Upper lobe of left lung (tissue), 6 donors: ENCODE data around the gene SMCO4. TPM values are rescaled to one million over a fixed set of nuclear protein-coding genes. Genes with fewer than 3 reads are reported as not detected.

Experiments used
- ATAC-seq, 2 donors: fragments of 200-7000 bp; cut with Tn5 transposase; one replicate each; pipeline ENCODE4 v1.9.1; 2022; ENCODE audit warnings: mild to moderate bottlenecking in 2 of 2, moderate library complexity in 2 of 2; ENCODE audit not compliant: low FRiP score in 2 of 2
- DNase-seq, 2 donors: peaks; one replicate each; pipeline ENCODE4 v3.0.0-alpha.2; 2019 to 2020
- H3K27ac ChIP-seq, 4 donors: fragments of 200-600 bp; sonication (generic); one replicate each; pipeline ENCODE4 v1.5.1; 2016 to 2019
- H3K27me3 ChIP-seq, 4 donors: fragments of 200-600 bp; sonication (generic); one replicate each; pipeline ENCODE4 v1.5.1; 2017 to 2019
- H3K36me3 ChIP-seq, 4 donors: fragments of 200-600 bp; sonication (generic); one replicate each; pipeline ENCODE4 v1.5.1; 2016 to 2019
- H3K4me1 ChIP-seq, 4 donors: fragments of 200-600 bp; sonication (generic); one replicate each; pipeline ENCODE4 v1.5.1; 2018 to 2019
- H3K4me3 ChIP-seq, 4 donors: fragments of 200-600 bp; sonication (generic); one replicate each; pipeline ENCODE4 v1.5.1; 2017 to 2019; ENCODE audit warnings: mild to moderate bottlenecking in 2 of 4, moderate library complexity in 1 of 4
- H3K9me3 ChIP-seq, 4 donors: fragments of 200-600 bp; sonication (generic); one replicate each; pipeline ENCODE4 v1.5.1; 2018 to 2019
- CTCF ChIP-seq, 6 experiments: fragments of 450-650 bp in 4 of 6; fragments of 200-600 bp in 2 of 6; sonication (generic) in 2 of 6; IDR thresholded peaks; one replicate each; pipeline ENCODE4 v1.5.1; 2016 to 2019; ENCODE audit warnings: antibody characterized with exemption in 6 of 6
- EP300 ChIP-seq, 4 donors: sonication (generic); formaldehyde crosslinking; IDR thresholded peaks; one replicate each; pipeline ENCODE4 v1.5.1; 2017; ENCODE audit warnings: antibody characterized with exemption in 4 of 4, control low read depth in 2 of 4
- POLR2A ChIP-seq, 4 donors: fragments of 450-650 bp; IDR thresholded peaks; one replicate each; pipeline ENCODE4 v1.5.1; 2016 to 2017; ENCODE audit warnings: antibody characterized with exemption in 4 of 4, mild to moderate bottlenecking in 2 of 4
- POLR2AphosphoS5 ChIP-seq, 2 donors: sonication (generic); formaldehyde crosslinking; IDR thresholded peaks; one replicate each; pipeline ENCODE4 v1.5.1; 2017; ENCODE audit warnings: antibody characterized with exemption in 2 of 2
- WGBS, 2 donors: methylation state at CpG; one replicate each; pipeline ENCODE4 v1.1.5; 2017 to 2018; 5-methylcytosine and 5-hydroxymethylcytosine counted together
- total RNA-seq, 6 donors: library from RNA; depleted of rRNA in 4 of 6; stranded (reverse); fragments of >200 nt in 4 of 6; gene quantifications; one replicate each; pipeline versions ENCODE4 v1.1.0 to v1.2.1, GENCODE V29; 2016 to 2021
- donor health status: DM: no; HTN: no; CAD: no; lungs with moderate emphysema.
- donor health status: DM: no; HTN: yes; CAD: no; lungs with severe emphysema.

The SMCO4 gene
- total RNA-seq, 6 donors from 2014 or later = 13.6 to 62.4 (median 42.1) TPM

- TF ChIP-seq CTCF (IDR thresholded peaks at IDR 0.05) = no peak
- WGBS, 2 donors = 45 to 48% methylated on average over 5 of the region's 5 CpGs
- Histone ChIP-seq H3K27ac (no peak overlapping the region), H3K4me3 (no peak overlapping the region), H3K36me3 (no peaks in the 10 kb centered on the region), H3K9me3 (no peaks in the 10 kb centered on the region), H3K4me1 (no peaks in the 10 kb centered on the region), H3K27me3 (no peaks in the 10 kb centered on the region)
- peak; percentile 11 to 78 for ATAC-seq
- no peak for DNase-seq
These were observed 27.7 kb upstream of the SMCO4 start for GRCh38 chr11:93570759-93571413.

- ATAC-seq (no peak), DNase-seq (no peak)
- H3K36me3 ChIP-seq = no peaks in the 10 kb centered on the region
- H3K4me1 ChIP-seq = no peaks in the 10 kb centered on the region
- H3K27me3 ChIP-seq = no peaks in the 10 kb centered on the region
- no peak overlapping the region for H3K4me3 ChIP-seq
- H3K27ac ChIP-seq = no peak overlapping the region
- TF ChIP-seq POLR2AphosphoS5 (IDR thresholded peaks at IDR 0.05) (no peak), EP300 (IDR thresholded peaks at IDR 0.05) (no peak), POLR2A (IDR thresholded peaks at IDR 0.05) (no peak), CTCF (IDR thresholded peaks at IDR 0.05) (no peak)
- no peaks in the 10 kb centered on the region for H3K9me3 ChIP-seq
These were observed 26.3 kb upstream of the SMCO4 start for GRCh38 chr11:93569496-93569895.

- TF ChIP-seq POLR2A (IDR thresholded peaks at IDR 0.05) = no peak
- no peak for TF ChIP-seq EP300 (IDR thresholded peaks at IDR 0.05)
- no peak for TF ChIP-seq POLR2AphosphoS5 (IDR thresholded peaks at IDR 0.05)
- TF ChIP-seq CTCF (IDR thresholded peaks at IDR 0.05) = no peak
- no peak overlapping the region for H3K27ac ChIP-seq
- no peaks in the 10 kb centered on the region for H3K36me3 ChIP-seq
- no peaks in the 10 kb centered on the region for H3K27me3 ChIP-seq
- no peaks in the 10 kb centered on the region for H3K9me3 ChIP-seq
- no peak for ATAC-seq
- H3K4me3 ChIP-seq = no peak overlapping the region
- no peaks in the 10 kb centered on the region for H3K4me1 ChIP-seq
- 74 to 88% methylated on average over 2 of the region's 2 CpGs for WGBS, 2 donors
- DNase-seq = no peak
These were observed 25.5 kb upstream of the SMCO4 start for GRCh38 chr11:93568726-93569125.

- TF ChIP-seq POLR2A (IDR thresholded peaks at IDR 0.05) = no peak
- TF ChIP-seq POLR2AphosphoS5 (IDR thresholded peaks at IDR 0.05) = no peak
- no peak for TF ChIP-seq CTCF (IDR thresholded peaks at IDR 0.05)
- TF ChIP-seq EP300 (IDR thresholded peaks at IDR 0.05) = no peak
- Histone ChIP-seq H3K27me3 (no peaks in the 10 kb centered on the region), H3K9me3 (no peaks in the 10 kb centered on the region), H3K27ac (no peak overlapping the region), H3K36me3 (no peaks in the 10 kb centered on the region), H3K4me3 (no peak overlapping the region), H3K4me1 (no peaks in the 10 kb centered on the region)
- ATAC-seq (peak in 1 of 2 donors; percentile 66), DNase-seq (peak in 1 of 2 donors; percentile 16)
- 52 to 65% methylated on average over 7 of the region's 7 CpGs for WGBS, 2 donors
These were observed 24.3 kb upstream of the SMCO4 start for GRCh38 chr11:93567401-93567895.

- no peaks in the 10 kb centered on the region for H3K9me3 ChIP-seq
- 88 to 95% methylated on average over 3 of the region's 3 CpGs for WGBS, 2 donors
- no peaks in the 10 kb centered on the region for H3K27me3 ChIP-seq
- H3K4me1 ChIP-seq = no peaks in the 10 kb centered on the region
- ATAC-seq (no peak), DNase-seq (no peak)
- no peak overlapping the region for H3K4me3 ChIP-seq
- H3K27ac ChIP-seq = no peak overlapping the region
- no peak for TF ChIP-seq POLR2A (IDR thresholded peaks at IDR 0.05)
- no peaks in the 10 kb centered on the region for H3K36me3 ChIP-seq
These were observed 21.7 kb upstream of the SMCO4 start for GRCh38 chr11:93564895-93565294.
